ENCODE results near the gene FBXO21.

DNA sequence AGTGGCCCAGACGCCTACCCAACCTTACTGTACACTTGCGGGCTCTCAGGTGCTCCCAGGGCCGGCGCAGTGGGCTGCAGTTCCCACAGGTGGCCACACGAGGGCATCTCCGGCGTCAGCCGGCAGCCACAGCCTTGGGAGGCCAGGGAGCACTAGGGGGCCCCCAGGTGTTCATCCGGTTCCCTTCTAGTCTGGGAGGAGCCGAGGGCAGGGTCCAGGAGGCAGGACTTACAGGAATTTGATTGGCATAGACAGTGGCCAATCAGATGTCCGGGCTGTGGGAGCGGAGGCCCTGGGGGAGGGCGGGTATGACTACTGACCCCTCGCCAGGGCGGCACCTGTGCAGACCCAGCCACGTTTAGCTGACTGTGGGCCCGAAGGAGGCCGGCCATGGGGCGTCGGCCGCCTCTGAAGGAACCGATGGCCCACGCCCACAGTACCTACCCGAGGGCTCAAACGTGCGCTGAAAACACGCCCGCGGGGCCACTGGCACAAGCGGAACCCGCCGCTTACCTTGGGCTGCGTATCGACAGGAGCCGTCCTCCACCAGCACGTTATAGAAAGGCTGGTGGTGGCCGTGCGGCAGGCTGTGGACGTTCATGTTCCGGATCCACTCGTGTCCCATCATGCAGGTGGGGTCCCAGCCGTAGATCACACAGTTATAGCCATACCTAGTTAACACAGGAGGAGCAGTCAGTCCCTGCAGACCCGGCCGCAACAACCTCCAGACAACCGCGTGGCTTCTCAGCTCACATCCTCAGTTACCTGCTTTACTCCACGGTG lies 34.8 kb downstream of the FBXO21 start:
- TF ChIP-seq CTCF (IDR thresholded peaks at IDR 0.05; ENCODE audit: insufficient read depth, low read length, poor library complexity, severe bottlenecking) (peak; percentile 92), EZH2phosphoT487 (conservative IDR thresholded peaks at IDR 0.05; ENCODE audit: low read length) (no peak)
